RPMI8226 (cell line): Measurements from ENCODE around the gene WDR7.

Experiments
- DNase-seq: peaks from one replicate; pipeline ENCODE4 v3.0.0-alpha.2; 2015

The WDR7 gene

DNA sequence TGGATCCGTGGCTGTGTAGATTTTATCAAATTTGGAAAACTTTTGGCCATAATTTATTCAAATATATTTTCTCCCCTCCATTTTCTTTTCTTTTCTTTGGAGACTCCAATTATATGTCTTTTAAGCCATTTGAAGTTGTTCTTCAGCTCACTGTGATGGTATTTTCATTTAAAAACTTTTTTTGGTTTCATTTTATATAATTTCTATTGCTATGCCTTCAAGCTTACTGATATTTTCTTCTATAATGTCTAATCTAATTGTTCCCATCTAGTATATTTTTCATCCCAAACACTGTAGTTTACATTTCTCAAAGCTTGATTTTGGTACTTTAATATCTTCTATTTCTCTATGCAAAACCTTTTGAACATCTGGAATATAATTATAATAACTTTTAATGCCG, 72.5 kb downstream of the WDR7 start:
- DNase-seq, result no peak

DNA sequence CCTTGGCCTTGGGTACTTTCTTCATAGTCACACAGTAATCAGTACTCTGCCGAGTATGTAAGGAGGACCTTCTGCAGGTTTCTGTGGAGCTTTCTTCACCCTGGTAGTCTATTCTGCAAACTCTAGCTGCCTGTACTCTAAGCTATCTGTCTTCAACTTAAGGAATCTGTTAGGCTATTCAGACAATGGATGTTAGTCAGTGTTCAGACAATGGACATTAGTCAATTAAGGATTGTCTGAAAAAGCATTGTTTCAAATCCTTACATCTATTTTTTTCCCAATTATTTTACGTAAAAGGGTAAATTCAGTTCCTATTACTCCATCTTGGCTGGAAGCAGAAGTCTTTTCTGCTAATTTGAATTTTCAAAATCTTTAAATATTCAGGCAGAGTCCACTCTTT, 75.7 kb downstream of the WDR7 start:
- DNase-seq, result no peak

DNA sequence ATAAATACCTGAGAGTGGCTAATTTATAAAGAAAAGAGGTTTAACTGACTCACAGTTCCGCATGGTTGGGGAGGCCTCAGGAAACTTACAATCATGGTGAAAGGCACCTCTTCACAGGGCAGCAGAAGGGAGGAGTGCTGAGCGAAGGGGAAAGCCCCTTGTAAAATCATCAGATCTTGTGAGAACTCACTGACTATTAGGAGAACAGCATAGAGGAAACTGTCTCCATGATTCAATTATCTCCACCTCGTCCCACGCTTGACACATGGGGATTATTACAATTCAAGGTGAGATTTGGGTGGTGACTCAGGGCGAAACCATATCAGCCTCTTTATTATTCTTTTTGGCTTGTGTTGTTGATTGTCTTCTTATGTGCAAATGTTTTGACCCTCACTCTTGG, 76.2 kb downstream of the WDR7 start:
- no peak for DNase-seq

DNA sequence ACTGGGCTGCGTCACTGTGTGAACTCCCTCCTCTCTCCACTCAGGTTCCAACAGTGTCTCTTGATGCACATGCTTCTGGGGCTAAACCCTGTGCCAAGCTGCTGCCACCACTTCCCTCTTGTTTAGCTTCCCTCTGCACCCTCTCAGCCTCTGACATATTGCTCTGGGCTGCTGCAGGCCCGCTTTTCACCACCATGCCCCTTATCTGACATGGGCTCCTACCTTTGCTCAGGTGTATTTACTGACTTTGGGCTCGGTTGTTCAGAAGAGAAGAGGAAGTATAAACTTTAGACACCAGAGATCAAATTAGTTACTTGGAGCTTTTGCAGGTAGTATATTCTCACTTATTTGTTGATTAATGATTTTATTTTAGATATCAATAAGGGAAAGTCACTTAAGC, 77.6 kb downstream of the WDR7 start:
- DNase-seq, result no peak

DNA sequence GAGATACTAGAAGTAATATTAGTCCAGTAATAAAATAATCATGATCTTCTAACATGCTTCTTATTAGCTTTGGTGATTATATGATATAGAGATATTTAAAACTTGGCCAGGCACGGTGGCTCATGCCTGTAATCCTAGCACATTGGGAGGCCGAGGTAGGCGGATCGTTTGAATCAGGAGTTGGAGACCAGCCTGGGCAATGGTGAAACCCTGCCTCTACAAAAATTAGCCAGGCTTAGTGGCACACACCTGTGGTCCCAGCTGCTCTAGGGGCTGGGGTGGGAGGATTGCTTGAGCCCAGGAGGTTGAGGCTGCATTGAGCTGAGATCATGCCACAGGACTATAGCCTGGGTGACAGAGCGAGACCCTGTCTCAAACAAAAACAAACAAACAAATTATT, 87.0 kb downstream of the WDR7 start:
- no peak for DNase-seq

DNA sequence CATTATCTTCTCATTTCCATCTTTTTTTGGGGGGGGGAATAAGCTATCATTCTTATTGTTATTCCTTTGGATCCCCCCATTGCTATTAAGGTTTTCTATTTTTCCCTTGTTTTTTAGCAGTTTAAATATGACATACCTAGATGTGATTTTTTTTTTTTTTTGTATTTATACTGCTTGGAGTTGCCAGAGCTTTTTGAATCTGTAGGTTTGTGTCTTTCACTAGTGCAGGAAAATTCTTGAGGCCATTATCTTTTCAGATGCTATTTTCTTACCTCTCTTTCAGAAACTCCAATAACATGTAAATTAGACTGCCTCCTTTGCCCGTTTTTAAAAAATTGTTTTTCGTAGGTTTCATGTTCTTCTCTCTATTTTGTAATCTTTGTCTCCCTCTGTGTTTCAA, 88.6 kb downstream of the WDR7 start:
- no peak for DNase-seq

DNA sequence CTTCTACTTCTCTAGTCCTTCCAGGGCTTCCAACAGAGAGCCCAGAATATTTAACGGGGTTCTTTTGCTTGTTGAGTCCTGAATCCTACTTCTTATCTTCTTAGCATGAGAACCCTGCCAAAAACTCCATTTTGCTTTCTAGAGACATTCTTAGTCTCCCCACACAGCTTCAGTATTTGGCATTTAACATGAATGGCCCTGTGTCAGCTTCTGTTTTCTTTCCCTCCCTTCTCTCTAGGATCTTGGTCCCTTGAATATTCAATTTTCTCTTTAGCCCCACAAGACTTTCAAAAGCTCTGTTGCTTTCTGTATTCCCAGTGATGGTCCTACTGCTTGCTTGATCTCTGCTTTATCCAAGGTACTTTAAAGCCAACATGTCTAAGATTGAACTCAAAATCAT, 89.5 kb downstream of the WDR7 start:
- no peak for DNase-seq

DNA sequence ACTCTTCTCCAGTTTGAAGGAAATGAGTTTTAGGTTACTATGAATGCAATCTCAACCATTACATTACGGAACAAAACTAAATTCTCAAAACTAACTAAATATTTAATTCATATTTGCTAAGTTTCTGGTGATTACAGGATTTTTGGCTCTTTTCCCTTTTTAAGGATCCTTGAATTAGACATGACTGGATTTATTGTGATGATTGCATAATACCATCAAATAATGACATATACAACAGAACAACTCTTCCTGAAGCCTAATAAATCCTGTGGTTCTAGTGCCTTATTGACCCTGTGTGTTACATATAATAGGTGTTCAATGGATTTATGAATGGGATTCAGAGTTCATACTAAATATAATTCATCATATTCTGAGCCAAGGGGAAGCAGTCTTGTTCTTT, 90.5 kb downstream of the WDR7 start:
- no peak for DNase-seq

DNA sequence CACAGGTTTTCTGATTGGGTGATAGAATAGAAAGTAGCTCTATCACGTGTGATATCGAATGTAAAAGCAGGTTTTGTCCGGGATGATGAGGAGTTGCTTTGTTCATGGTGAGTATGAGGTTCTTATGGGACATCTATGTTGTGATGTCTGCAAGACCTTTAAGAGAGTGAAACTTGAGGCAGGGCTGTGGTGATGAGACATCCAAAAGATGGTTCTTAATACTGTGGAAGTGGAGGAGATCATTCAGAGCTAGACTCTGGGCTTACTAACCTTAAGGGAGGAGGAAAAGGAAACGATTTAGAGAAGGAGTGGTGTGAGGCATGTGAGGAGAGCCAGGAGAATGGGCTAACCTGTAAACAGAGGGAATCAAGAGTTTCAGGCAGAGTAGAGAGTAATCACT, 92.0 kb downstream of the WDR7 start:
- no peak for DNase-seq

DNA sequence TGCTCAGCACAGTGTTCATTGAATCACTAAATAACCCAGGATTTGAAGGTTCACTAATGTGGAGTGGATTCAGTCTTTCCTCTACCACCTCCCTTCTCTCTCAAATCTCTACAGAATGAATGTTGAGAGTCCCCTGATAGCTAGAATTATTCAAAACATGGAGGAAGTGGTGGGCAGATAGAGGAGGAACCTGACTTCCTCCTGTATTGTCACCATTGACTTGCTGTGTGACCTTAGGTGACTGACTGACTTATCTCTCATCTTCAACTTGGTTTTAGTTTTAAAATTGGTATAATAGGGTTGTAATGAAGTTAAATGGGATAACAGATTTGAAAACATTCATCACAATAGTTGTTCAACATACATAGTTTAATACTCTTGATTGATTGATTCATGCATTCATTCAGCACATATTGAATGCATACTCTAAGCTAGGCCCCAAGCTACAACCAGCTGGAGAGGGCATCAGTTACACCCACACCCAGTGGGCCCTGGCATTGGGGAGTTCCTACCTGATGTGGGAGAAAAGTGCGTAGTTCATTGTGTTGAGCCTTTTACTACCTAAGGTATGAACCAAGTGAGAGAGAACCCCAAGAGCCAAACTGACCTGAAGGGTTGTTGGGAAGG, 96.0 kb downstream of the WDR7 start:
- DNase-seq, result no peak

DNA sequence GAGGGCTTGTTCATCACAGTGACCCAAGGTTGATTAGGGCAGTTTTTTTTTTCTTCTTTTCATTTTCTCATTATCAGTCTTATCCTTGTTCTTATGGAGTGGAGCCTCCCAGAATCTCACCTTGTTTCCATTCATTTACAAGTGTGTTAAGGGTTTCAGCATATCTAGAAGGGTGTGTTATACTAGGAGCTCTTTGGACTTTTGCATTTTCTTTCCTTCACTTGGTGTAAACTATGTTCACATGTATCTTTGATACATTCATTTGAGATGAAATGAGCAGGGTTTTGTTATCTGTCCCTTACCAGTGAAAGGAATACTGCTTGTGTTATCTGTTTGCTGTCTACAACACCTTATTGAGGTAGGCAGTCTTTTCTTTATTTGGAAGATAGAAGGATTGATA, 96.7 kb downstream of the WDR7 start:
- no peak for DNase-seq

DNA sequence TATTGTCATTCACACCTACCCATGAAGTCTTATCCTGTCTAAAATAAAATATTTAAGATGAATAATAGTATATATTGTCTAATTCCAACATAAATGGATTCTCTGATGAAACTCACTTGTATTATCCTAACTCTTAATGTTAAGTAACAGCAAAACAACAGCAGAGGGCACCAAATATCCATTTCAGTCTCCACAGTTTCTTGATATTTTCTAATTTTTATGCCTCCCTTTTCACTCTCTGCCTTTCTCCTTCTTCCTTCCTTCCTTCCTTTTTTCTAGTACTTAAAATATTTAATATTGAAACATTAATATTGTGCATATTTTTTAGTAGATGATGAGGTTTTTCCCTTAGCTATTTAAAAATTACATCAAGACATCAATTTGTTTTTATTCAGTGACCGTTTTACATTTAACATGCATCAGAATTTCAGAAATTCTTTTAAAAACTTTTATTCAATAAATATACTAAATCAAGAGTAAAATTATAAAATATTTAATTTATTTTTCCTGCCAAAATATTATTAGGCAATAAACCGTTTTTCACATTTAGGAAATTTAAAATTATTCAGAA, 97.6 kb downstream of the WDR7 start:
- DNase-seq, result peak; percentile 24

DNA sequence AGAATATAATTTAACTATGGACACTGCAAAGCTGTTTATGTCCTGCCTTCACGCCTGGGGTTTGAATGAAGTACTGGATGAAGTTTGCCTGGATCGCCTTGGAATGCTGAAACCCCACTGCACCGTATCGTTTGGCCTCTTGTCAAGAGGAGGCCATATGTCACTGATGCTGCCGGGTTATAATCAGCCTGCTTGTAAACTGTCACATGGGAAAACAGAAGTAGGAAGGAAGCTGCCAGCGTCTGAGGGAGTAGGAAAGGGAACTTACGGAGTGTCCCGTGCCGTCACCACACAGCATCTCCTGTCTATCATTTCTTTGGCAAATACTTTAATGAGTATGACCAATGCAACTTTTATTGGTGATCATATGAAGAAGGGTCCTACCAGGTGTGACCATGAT, 105.8 kb downstream of the WDR7 start:
- no peak for DNase-seq

DNA sequence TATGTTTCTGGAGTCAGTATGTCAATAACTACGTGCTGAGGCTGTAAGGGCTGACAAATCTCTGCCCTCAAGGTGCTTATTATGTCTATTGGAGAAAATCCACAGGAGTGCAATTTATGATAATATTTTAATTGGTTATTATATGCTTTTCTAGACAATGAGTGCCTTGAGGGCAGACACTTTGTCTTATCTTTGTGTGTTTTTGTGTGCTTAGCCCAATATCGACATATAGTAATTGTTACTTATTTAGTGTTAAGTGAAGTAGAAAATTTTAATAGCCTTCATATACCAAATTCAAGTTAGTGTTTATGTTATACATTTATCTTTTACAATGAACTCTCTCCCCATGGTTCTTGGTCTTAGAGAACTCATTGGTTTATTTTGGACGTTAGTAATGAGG, 118.9 kb downstream of the WDR7 start:
- no peak for DNase-seq

DNA sequence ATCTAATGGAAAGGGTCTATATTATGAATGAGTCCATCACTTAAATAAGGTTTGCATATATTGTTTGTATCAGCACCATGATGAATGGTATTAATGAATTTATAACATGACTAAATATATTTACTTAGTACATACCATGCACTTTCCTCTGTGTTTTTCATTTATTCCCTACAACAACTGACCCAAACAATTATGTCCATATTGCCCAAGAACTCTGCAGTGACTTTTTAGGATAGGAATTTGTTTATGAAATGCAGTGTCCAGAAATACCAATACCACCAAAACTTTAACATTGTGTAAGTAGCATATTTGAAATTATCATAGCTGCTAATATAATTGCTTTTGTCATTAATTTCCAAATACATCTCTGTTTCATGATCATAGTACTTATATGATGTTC, 119.7 kb downstream of the WDR7 start:
- DNase-seq, result no peak

DNA sequence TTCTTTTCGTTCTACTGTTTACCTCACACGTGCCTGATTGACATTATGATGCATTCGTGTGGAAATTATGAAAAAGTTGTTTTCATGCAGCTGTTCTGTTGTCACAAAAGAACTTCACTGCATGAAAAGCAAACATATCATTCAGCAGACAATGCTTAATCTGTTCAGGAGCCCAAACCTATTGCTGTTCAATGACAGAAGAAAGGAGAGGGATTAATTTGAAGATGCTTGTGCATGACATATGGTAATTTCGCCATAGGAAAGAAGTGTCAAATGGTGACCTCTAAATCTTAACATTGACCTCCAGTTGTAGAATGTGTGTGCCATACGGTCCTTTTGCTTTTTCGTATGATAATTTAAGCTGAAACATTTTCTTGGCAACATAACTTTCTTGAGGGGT, 124.5 kb downstream of the WDR7 start:
- DNase-seq, result no peak

DNA sequence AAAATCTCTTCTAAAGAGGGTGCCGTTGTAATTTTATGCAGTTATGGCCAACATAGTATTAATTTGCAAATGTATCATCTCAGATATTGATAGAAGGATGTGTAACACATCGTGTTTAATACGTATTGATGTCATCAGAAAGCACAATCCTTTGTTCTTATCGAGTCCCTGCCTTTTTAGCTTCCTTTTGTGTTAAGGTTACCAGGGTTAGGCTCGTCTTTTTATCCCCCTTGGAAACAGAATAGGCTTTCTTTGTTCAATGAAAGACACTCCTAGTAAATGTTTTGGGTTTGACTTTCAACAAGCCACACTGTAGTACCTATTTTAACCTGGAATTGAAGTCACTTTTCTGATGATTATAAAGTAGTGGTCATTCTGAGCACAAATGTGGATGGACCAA, 136.2 kb downstream of the WDR7 start:
- DNase-seq, result no peak

DNA sequence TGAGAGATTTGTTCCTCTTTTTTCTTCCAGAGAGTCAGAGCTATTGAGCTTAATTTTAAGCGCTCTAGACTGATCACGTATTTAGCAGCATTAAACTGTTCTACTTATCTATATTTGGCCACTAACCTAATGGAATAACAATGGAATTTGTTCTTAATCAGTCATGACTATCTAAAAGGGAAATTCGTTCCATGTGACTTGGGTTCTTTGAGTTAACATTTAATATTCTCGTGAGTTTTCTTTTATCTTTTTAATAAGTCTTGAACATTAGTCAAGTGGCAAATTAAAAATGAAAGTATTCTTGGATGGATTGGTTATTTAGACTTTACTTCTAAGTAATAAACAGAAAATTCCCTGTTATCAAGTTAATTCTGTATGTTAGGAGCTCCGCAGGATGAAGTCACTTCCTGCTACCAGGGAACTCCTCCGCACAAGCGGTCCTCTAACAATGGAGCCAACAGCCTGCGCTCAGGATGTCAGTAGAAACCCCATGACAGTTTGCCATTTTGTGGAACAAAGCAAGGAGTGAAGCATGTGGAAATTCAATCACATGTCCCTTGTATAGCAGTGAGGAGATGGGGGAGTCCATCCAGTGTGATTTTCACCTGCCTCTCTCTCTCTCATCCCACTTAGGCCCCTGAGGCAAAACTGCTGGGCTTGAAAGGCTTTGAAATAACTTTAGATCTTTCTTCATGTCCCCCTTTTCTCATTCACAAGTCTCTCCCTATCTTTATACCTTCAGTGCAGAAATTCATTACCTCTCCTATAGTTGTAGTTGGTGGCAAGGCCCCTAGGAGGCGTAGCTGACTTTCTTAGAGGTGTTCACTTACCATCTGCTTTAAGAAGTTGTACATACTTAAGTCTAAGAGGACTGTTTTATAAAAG, 138.1 kb downstream of the WDR7 start:
- DNase-seq, result peak; percentile 38

DNA sequence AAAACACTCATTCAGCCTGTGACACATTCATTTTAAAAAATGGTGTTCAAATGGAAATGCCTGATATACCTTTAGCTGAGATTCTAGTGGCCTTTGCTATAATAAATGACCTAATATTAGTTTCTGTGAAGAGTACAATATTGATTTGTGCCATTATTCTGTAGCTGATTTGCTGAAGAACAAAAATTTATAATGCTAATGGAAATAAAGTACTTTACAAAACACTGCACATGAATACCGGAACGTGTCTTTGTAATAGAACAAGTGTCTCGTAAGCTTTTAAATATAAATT, 138.7 kb downstream of the WDR7 start:
- no peak for DNase-seq

DNA sequence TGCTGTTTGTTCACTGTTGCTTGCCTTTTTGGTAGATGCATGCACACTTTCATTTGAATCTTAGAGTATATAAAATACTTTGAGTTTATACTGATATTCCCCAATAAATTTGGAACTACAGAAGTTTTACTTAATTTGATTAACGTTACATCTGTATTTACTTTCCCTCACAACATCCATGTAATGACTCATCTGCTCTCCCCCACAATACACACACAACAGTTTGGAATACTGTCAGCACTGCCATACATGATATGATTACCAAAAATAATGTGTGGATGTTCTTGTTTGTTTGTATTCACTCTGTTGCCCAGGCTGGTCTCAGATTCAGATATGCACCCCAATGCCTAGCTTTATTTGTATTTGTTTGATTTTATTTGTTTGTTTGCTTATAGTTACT, 144.2 kb downstream of the WDR7 start:
- no peak for DNase-seq

DNA sequence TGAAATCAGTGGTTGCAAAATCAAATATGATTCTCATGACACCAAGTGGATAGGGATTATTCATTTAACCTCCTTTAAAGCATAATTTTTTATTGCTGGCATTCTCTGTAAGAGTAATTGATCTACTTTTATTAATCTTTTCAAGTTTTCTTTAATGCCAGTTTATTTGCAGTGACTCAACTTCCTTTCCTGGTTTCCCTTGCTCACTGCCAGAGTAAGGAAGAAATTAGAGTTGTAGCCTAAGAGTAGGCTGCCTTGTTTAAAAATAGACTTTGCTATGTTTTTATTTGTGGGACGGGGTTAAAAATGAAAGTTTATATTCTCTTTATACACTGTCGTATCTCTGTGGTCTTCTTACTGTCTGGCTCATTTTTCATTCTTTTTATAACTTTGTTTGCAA, 148.6 kb downstream of the WDR7 start:
- DNase-seq, result no peak

DNA sequence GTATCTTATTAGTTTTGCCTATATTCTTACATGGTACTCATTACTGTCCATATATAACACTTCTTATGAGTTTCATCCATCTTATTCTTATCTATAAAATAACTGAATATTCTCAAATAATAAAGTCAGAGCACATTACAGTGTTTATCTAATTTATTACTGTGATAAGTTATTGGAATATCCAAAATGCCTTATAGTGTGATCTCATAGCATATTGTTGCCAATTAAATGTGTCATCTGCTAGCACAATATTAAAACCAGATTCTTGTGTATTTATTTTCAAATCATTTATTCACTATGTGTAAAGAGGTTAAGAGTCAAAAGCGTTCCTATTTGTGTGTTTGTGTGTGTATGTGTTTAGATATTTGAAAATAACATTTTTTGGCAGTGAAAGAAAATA, 151.9 kb downstream of the WDR7 start:
- no peak for DNase-seq

DNA sequence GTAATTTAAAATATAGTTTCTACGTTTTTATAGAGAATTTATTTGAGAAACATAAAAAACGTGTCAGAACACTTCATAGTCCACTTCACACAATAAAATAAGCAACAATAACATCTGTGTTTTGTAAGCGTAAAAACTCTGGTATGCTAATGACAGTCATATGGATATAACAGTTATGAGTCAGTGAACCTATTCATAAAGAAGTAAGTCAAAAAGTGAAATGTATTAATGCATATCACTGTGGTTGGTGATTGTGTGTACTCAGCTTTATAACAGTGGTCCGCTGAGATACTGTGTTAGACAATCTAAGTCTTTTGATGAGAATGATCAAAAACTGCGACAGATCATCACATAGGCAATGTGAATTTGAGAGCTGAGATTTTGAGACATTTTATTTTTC, 153.2 kb downstream of the WDR7 start:
- no peak for DNase-seq

DNA sequence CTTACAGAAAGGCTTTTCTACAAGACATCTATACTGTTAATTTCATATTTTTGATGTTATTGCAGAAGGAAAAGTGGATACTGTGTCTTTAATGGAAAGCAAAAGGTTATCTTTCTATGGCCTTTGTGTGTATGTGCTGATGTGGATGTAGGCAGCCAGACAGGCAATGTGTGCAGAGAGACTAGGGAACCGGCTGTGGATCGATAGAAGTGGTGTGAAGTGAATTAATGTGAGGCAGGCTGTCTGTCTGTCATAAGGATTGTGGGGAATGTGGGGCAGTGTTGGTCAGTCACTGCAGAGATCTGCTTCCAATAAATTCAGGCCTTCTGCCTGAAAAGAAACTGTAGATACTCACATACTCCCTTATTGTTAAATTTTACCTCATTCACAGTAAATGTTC, 156.7 kb downstream of the WDR7 start:
- no peak for DNase-seq

DNA sequence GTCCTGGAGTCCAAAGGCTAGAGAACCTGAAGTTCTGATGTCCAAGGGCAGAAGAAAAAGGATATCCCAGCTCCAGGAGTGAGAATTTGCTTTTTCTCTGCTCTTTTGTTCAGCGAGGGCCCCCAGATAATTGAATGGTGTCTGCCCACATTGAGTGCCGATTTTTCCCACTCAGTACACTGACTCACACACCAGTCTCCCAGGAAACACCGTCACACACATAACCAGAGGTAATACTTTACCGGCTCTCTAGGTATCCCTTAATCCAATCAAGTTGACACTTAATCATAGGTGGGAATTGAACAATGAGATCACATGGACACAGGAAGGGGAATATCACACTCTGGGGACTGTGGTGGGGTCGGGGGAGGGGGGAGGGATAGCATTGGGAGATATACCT, 161.5 kb downstream of the WDR7 start:
- DNase-seq, result no peak
